Esophagus squamous epithelium (tissue), 4 donors: ENCODE measurements around the gene SMC6.

Source experiments
- CTCF ChIP-seq, 6 experiments: fragments of 450-650 bp in 4 of 6; fragments of 200-600 bp in 2 of 6; sonication (generic) in 2 of 6; IDR thresholded peaks; one replicate each; pipeline ENCODE4 v1.5.1; 2016 to 2019; ENCODE audit warnings: antibody characterized with exemption in 6 of 6, mild to moderate bottlenecking in 4 of 6, moderate library complexity in 4 of 6
- POLR2A ChIP-seq, 4 donors: fragments of 450-650 bp; IDR thresholded peaks; one replicate each; pipeline ENCODE4 v1.6.1; 2017; ENCODE audit warnings: antibody characterized with exemption in 4 of 4, mild to moderate bottlenecking in 4 of 4, moderate library complexity in 3 of 4

DNA sequence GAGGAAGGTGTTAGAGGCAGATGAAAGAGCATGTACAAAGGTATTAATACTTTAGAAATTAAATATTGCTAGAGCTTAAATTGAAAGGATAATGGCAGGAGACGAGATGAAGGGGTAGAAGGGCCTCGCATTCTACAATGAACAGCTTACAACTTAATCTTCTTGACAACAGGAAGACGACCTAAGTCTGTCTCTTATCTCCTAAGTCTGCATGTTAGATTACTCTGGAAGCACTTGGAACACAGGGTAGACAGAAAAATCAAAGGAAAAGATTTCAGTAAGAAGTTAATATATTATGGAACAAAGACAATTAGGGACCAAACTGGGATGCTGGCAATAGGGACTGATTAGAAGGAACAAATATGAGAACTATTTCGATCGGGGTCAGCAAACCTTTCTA lies 34.9 kb downstream of the SMC6 start:
- TF ChIP-seq CTCF (IDR thresholded peaks at IDR 0.05) = no peak
- TF ChIP-seq POLR2A (IDR thresholded peaks at IDR 0.05) = no peak
